Ascending aorta (tissue), 2 donors: ENCODE measurements around the gene SH3PXD2A. TPM values are rescaled to one million over a fixed set of nuclear protein-coding genes. Genes with fewer than 3 reads are reported as not detected.
A peak's percentile ranks its signal among the peaks of the same experiment; 100 is the strongest.

Source experiments
- DNase-seq, 2 donors: peaks; one replicate each; pipeline ENCODE4 v3.0.0-alpha.2; 2019; ENCODE audit warnings: low spot score in 2 of 2
- H3K27ac ChIP-seq, 2 donors: fragments of 200-600 bp; sonication (generic); one replicate each; pipeline ENCODE4 v1.5.1; 2016 to 2017; ENCODE audit warnings: mild to moderate bottlenecking in 1 of 2
- H3K27me3 ChIP-seq: fragments of 200-600 bp; sonication (generic); one replicate; pipeline ENCODE4 v1.5.1; 2017
- H3K36me3 ChIP-seq, 2 donors: fragments of 200-600 bp; sonication (generic); one replicate each; pipeline ENCODE4 v1.5.1; 2016
- H3K4me1 ChIP-seq, 2 donors: fragments of 200-600 bp; sonication (generic); one replicate each; pipeline ENCODE4 v1.5.1; 2016 to 2017; ENCODE audit warnings: mild to moderate bottlenecking in 1 of 2
- H3K4me3 ChIP-seq, 2 donors: fragments of 200-600 bp; sonication (generic); one replicate each; pipeline ENCODE4 v1.5.1; 2016 to 2017; ENCODE audit warnings: mild to moderate bottlenecking in 1 of 2
- H3K9me3 ChIP-seq, 2 donors: fragments of 200-600 bp; sonication (generic); one replicate each; pipeline ENCODE4 v1.5.1; 2016
- CTCF ChIP-seq, 3 experiments: fragments of 200-600 bp in 2 of 3; fragments of 450-650 bp in 1 of 3; sonication (generic) in 2 of 3; IDR thresholded peaks; one replicate each; pipeline ENCODE4 v1.5.1; 2016 to 2019; ENCODE audit warnings: antibody characterized with exemption in 3 of 3, mild to moderate bottlenecking in 1 of 3, moderate library complexity in 1 of 3
- intact Hi-C: fragments of 100-400 bp; cut with DNase I; formaldehyde crosslinking; loops from one replicate; pipeline ENCODE4 v1.15.1; 2023
- total RNA-seq: library from RNA; depleted of rRNA; stranded (reverse); fragments of >200 nt; gene quantifications from one replicate; pipeline ENCODE4 v1.1.0, GENCODE V29; 2016

The SH3PXD2A gene
- total RNA-seq, 1 donor from 2014 or later: 50.0 TPM

- Histone ChIP-seq H3K27ac (no peak overlapping the region), H3K9me3 (no peaks in the 10 kb centered on the region), H3K4me3 (peak overlapping the region; percentile 45 to 66), H3K27me3 (no peaks in the 10 kb centered on the region), H3K4me1 (peaks cover 19 to 42% of the 10 kb centered on the region in 2 donors), H3K36me3 (no peaks in the 10 kb centered on the region)
- intact Hi-C loops: loop anchor here (10.0 kb wide), 1 partner anchor 432 kb away; the partner anchor contains the start of gene SFR1
- no peak for TF ChIP-seq CTCF (IDR thresholded peaks at IDR 0.05)
- no peak for DNase-seq
Observed at GRCh38 chr10:103692952-103693811, 162.2 kb downstream of the SH3PXD2A start.

DNA sequence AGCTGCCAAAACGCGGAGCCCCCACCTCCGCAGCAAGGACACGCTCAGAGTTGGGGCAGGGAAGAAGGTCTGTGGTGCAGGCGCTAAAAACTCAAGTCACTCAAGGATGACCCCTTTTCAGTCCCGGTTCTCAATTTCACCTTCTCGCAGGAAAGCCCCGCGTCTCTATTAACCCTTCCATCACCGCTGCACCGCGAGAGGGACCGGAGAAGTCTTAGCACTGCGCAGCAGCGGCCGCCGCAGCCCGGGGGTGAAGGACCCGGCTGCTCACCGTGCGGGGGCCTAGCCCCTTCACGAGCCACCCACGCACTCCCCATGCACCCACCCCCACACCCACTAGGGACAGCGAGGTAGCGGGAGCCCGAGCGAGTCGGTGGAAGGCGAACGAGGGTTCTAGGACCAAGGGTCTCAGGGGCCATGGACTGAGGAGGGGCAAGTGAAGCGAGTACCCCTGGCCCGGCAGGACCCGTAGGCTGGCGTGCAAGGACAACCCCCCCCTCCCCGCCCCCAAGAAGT, 162.9 kb downstream of the SH3PXD2A start:
- H3K27ac ChIP-seq: no peak overlapping the region
- peak overlapping the region; percentile 45 to 66 for H3K4me3 ChIP-seq
- TF ChIP-seq CTCF (IDR thresholded peaks at IDR 0.05): no peak
- DNase-seq: no peak
- peaks cover 19 to 40% of the 10 kb centered on the region in 2 donors for H3K4me1 ChIP-seq
- no peaks in the 10 kb centered on the region for H3K27me3 ChIP-seq
- H3K36me3 ChIP-seq: no peaks in the 10 kb centered on the region
- H3K9me3 ChIP-seq: no peaks in the 10 kb centered on the region
- intact Hi-C loops: loop anchor here (10.0 kb wide), 1 partner anchor 432 kb away; the partner anchor contains the start of gene SFR1

- Histone ChIP-seq H3K36me3 (no peaks in the 10 kb centered on the region), H3K4me3 (no peak overlapping the region), H3K27ac (no peak overlapping the region), H3K27me3 (no peaks in the 10 kb centered on the region), H3K9me3 (no peaks in the 10 kb centered on the region), H3K4me1 (peaks cover 19 to 34% of the 10 kb centered on the region in 2 donors)
- DNase-seq: no peak
- intact Hi-C loops: loop anchor here (10.0 kb wide), 1 partner anchor 433 kb away; the partner anchor contains the start of gene SFR1
- TF ChIP-seq CTCF (IDR thresholded peaks at IDR 0.05): no peak
Observed at GRCh38 chr10:103691723-103692435, 163.5 kb downstream of the SH3PXD2A start.

DNA sequence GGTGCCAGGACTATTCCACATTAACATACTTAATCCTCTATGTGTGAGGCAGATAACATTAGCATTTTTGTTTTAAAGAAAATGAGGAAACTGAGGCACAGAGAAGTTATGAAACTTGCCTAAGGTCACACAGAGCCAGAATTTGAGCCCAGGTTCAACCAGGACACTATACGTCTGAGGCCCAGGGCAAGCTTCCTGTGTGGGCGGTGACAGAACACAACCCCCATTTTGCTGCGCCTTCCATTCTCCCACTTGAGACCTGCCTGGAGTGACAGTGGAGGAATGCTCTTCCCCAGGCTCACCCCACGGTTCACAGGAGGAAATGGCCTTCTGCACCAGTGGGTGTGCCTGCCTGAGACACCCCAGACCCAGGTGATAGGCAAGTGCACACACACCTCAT, 164.1 kb downstream of the SH3PXD2A start:
- no peak overlapping the region for H3K27ac ChIP-seq
- H3K4me3 ChIP-seq: no peak overlapping the region
- no peaks in the 10 kb centered on the region for H3K36me3 ChIP-seq
- DNase-seq: no peak
- no peak for TF ChIP-seq CTCF (IDR thresholded peaks at IDR 0.05)
- intact Hi-C loops: loop anchor here (10.0 kb wide), 1 partner anchor 434 kb away; the partner anchor contains the start of gene SFR1
- H3K27me3 ChIP-seq: no peaks in the 10 kb centered on the region
- no peaks in the 10 kb centered on the region for H3K9me3 ChIP-seq
- H3K4me1 ChIP-seq: peaks cover 19 to 27% of the 10 kb centered on the region in 2 donors

- no peak for TF ChIP-seq CTCF (IDR thresholded peaks at IDR 0.05)
- H3K27me3 ChIP-seq: no peaks in the 10 kb centered on the region
- H3K4me1 ChIP-seq: peaks cover 15 to 18% of the 10 kb centered on the region in 2 donors
- no peaks in the 10 kb centered on the region for H3K9me3 ChIP-seq
- H3K36me3 ChIP-seq: no peaks in the 10 kb centered on the region
- H3K27ac ChIP-seq: no peak overlapping the region
- intact Hi-C loops: loop anchor here (10.0 kb wide), 1 partner anchor 435 kb away; the partner anchor contains the start of gene SFR1
- no peak for DNase-seq
- no peak overlapping the region for H3K4me3 ChIP-seq
Observed at GRCh38 chr10:103690281-103690680, 165.1 kb downstream of the SH3PXD2A start.
